ENCODE measurements around the gene CFP. TPM values are rescaled to one million over a fixed set of nuclear protein-coding genes. Genes with fewer than 3 reads are reported as not detected.
A peak's percentile ranks its signal among the peaks of the same experiment; 100 is the strongest.

Gene CFP
- total RNA-seq, 1 experiment from 2014 or later, result 1.3 TPM

- TF ChIP-seq REST (IDR thresholded peaks at IDR 0.05; ENCODE audit: low read depth) (no peak), JUND (IDR thresholded peaks at IDR 0.05) (no peak), POLR2A (IDR thresholded peaks at IDR 0.05; ENCODE audit: borderline replicate concordance, extremely low read depth, insufficient read depth, insufficient read length) (no peak), SRF (IDR thresholded peaks at IDR 0.05; ENCODE audit: low read depth) (no peak), TCF7L2 (IDR thresholded peaks at IDR 0.05; ENCODE audit: borderline replicate concordance, extremely low read depth, insufficient read depth, insufficient read length) (no peak), RAD21 (IDR thresholded peaks at IDR 0.05; ENCODE audit: low read depth) (peak; percentile 60), CTCF (IDR thresholded peaks at IDR 0.05 in 2 of 3, conservative IDR thresholded peaks at IDR 0.05 in 1 of 3; ENCODE audit: borderline replicate concordance in 1 of 3, insufficient read depth in 1 of 3, low read depth in 2 of 3, low read length in 2 of 3) (peak; percentile 21 to 27 (median 24); a peak in 2 of 6 replicates)
These were observed 748 bp downstream of the CFP start (continued) for GRCh38 chrX:47628982-47629381.

- Histone ChIP-seq H3K4me3 (replicated peaks in 1 of 2; ENCODE audit: low read depth in 1 of 2, low read length in 2 of 2) (no peak overlapping the region), H3K4me2 (ENCODE audit: low read length) (no peak overlapping the region), H3K9me3 (ENCODE audit: control insufficient read depth in 1 of 2, insufficient read depth in 1 of 2, low read depth in 1 of 2, low read length in 2 of 2) (no peaks in the 10 kb centered on the region), H3K9ac (ENCODE audit: low read length) (no peak overlapping the region), H3K27ac (ENCODE audit: low read depth, low read length) (no peak overlapping the region), H3K79me2 (ENCODE audit: insufficient read depth, low read length) (no peaks in the 10 kb centered on the region), H4K20me1 (ENCODE audit: insufficient read depth) (no peaks in the 10 kb centered on the region), H3K27me3 (ENCODE audit: insufficient read depth, low read length) (no peaks in the 10 kb centered on the region), H3K4me1 (ENCODE audit: control insufficient read depth in 1 of 2, insufficient read depth in 2 of 2, low read length in 2 of 2) (no peaks in the 10 kb centered on the region), H3K36me3 (ENCODE audit: control insufficient read depth in 1 of 2, insufficient read depth in 2 of 2, low read length in 2 of 2) (no peaks in the 10 kb centered on the region), H3K9me2 (ENCODE audit: insufficient read depth) (no peaks in the 10 kb centered on the region), H2AFZ (ENCODE audit: low read depth, low read length, poor library complexity, severe bottlenecking) (no peak overlapping the region)
- no TSS peak for BruUV-seq (replicated peaks)
- ChIA-PET CTCF (no interaction called here), RAD21 (ENCODE audit: low non-redundant PET in 1 of 2, low total read pairs in 2 of 2, uncharacterized antibody in 2 of 2, unreplicated experiment in 2 of 2) (no interaction called here), POLR2A (no interaction called here)
- ATAC-seq, result no peak
- DNase-seq (ENCODE audit: low read depth, low spot score), result no peak
- intact Hi-C loops (cut with micrococcal nuclease), result loop anchor here (5.0 kb wide), 1 partner anchor 63 kb away; the partner anchor contains the start of gene ARAF
- no peak for TF ChIP-seq MAX (IDR thresholded peaks at IDR 0.05)
These were observed 4.4 kb downstream of the CFP start for GRCh38 chrX:47625365-47625764.
